Stimulated activated CD4-positive, alpha-beta T cell treated with anti-CD3 and anti-CD28 coated beads, TNF-alpha, amount 100 ng/mL, for 48 hours (primary cell): Measurements from ENCODE around the gene ACTN4.

ENCODE experiments used
- DNase-seq, 3 donors: peaks; one replicate each; pipeline ENCODE4 v3.0.0-alpha.2; 2020; ENCODE audit warnings: low read depth in 3 of 3

ACTN4 gene

GRCh38 chr19:38723990-38724854 is 76.8 kb downstream of the ACTN4 start:
- no peak for DNase-seq

GRCh38 chr19:38725469-38726283 is 78.2 kb downstream of the ACTN4 start:
- DNase-seq = no peak

- no peak for DNase-seq
Measured at GRCh38 chr19:38726284-38726673, 78.8 kb downstream of the ACTN4 start.

- no peak for DNase-seq
Measured at GRCh38 chr19:38726761-38727301, 79.4 kb downstream of the ACTN4 start.

DNA sequence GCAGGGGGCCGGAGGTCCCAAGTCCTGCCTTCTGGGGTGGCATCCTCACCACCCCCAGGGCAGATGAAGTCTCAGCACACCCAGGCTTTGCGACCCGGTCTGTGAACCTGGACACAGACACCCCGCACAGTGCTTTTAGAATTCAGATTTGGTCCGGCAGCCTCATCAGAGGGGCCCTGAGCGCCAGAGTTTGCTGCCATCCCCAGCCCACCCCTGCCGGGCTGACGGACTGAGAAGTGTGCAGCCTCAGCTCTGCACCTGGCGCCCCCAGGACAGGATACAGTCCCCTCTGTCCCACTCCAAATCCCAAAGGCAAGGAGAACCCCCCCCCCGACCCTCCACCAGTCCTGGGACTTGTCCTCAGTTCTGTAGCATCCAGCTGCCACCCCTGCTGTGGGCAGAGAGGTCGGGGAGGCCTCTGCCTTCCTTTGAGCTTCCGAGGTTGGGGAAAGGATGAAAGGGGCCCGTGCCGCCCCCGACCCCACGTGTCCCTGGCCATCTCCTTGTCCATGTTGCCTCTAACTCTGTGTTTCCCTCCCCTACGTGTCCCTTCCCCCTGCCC is 79.9 kb downstream of the ACTN4 start:
- DNase-seq = no peak

DNA sequence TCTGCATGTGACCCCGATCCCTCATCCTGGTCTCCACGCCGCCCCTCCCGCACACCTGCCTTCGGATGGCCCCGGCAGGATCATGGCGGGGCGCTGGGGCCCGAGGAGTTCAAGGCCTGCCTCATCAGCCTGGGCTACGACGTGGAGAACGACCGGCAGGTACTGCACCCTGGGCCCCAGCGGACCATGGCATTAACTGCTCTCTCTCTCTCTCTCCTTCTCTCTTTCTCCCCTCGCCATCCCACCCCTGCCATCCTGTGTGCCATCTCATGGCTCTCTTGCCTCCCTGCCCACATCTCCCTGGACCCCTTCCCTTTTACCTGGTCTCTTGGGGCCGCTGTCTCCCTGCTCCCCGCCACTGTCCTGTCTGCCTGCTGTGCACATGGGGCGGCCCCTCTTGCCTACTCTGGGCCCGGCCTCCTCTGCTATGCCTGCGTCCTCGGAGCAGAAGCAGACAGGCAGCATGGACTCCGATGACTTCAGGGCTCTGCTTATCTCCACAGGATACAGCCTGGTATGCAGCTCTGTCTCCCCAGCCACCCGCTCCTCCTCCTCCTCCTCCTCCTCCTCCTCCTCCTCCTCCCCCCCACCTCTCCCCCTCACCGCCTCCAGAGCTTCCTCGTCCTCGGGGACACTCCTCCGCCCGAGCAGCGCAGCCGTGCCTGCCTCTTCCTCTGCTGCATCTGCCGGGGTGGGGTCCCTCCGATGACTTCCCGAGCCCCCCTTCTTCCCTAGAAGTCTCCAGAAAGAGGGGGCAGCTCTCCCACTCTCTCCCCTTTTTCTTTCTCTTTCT is 80.6 kb downstream of the ACTN4 start:
- DNase-seq = no peak

GRCh38 chr19:38728752-38729541 is 81.5 kb downstream of the ACTN4 start:
- DNase-seq = no peak

DNA sequence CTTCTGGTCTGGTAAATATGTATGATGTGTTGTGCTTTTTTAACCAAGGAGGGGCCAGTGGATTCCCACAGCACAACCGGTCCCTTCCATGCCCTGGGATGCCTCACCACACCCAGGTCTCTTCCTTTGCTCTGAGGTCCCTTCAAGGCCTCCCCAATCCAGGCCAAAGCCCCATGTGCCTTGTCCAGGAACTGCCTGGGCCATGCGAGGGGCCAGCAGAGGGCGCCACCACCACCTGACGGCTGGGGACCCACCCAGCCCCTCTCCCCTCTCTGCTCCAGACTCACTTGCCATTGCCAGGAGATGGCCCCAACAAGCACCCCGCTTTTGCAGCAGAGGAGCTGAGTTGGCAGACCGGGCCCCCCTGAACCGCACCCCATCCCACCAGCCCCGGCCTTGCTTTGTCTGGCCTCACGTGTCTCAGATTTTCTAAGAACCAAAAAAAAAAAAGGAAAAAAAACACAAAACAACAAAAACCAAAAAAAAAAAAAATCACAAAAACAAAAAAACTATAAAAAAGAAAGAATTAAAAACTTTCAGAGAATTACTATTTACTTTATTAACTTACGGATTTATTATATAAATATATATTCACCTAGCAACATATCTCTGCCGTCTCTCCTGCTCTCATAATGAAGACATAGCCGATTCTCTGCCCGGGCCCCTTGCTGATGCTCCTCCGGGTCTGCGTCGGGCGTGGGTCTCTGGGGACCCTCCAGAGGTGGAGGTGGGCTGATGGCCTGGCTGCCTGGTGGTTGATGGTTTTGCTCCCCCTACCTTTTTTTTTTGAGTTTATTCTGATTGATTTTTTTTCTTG is 82.4 kb downstream of the ACTN4 start:
- DNase-seq = peak; percentile 57 to 82 (median 64)

DNA sequence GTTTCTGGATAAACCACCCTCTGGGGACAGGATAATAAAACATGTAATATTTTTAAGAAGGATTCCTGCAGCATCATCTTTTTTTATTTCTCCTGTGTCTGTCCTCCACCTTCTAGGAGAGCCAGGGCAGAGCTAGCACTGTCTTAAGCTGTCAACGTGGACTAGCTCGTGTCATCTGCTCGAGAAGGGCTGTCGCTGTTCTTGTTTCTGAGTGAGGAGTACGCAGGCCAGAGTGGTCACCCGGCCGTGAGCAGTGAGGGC is 83.0 kb downstream of the ACTN4 start:
- no peak for DNase-seq

DNA sequence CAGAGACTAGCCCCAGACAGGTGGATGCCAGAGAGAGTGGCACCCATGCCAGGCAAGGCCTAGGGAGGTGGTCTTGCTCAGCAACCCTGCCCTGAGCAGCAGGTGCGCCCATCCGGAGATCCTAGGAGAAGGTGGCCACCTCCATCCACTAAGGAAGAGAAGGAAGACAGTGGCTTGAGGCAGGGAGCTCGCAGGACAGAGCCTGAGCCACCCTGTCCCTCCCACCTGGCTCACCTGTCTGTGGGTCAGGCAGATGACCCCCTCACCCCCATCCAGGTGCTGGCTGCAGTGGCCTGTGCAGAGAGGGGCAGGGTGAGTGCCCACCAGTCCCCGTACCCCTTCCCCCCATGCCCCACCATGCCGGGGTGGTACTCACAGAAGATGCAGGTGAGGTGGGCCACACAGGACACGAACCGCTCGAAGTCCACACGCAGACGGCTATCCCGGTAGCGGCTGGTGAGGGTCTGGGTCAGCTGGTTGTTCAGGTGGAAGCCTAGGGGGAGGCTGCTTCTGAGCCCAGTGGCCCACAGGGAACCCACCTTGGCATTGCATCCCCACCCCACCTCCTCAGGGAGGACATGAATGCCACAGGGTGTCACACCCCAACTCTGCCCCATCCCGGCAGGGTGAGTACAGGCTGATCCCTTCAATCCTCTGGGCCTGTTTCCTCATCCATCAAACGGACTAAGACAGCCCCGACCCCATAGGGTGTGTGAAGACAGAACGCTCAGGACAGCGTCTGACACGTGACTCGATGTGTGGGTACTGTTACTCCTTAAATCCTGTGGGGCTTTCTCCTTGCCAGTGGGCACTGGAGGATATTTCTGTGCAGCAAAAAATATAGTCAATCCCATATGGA is 83.5 kb downstream of the ACTN4 start:
- DNase-seq = no peak

- DNase-seq = no peak
Measured at GRCh38 chr19:38731654-38732301, 84.3 kb downstream of the ACTN4 start.

- DNase-seq = no peak
Measured at GRCh38 chr19:38733241-38733492, 85.7 kb downstream of the ACTN4 start.

DNA sequence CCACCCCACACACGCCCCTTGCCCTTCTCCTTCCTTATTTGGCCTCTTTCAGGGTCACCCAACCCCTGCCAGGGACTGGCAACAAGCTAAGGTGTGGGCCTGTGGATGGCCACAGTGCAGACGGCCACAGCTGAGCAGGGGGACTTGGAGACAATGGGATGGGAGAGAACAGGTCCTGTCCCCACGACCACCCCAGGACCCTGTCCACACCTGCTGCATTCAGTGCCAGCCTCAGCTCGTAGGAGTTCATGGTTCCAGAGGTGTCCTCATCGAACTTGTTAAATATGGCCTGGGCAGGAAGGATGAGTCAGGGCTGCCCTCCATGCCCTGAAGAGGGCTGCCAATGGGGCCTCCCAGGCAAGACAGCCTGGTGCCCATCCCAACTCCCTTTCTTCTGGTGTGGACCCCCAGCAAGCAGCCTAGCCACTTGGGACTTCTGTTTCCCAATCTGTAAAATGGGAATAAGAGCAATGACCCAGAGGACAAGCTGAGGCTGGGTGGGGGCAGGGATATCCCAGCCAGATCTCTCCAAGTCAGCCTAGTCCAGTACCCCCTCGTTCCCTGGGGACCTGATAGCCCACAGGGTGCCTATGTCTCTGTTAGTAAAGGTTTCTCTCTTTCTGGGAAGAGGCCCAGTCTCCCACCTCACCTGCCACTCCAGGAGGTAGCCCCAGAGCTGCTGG is 86.2 kb downstream of the ACTN4 start:
- DNase-seq = no peak

DNA sequence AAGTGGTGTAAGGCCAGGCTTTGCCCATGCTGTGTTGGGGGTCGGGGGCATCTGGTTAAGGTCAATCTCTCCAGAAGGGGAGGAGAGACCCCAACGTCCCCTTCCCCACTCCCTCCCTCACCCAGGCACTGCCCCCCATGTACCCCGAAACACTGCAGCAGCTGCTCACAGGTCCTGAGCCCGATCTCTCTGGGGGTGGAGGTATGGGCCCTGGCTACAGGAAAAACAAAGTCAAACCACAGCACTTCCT is 86.7 kb downstream of the ACTN4 start:
- no peak for DNase-seq

DNA sequence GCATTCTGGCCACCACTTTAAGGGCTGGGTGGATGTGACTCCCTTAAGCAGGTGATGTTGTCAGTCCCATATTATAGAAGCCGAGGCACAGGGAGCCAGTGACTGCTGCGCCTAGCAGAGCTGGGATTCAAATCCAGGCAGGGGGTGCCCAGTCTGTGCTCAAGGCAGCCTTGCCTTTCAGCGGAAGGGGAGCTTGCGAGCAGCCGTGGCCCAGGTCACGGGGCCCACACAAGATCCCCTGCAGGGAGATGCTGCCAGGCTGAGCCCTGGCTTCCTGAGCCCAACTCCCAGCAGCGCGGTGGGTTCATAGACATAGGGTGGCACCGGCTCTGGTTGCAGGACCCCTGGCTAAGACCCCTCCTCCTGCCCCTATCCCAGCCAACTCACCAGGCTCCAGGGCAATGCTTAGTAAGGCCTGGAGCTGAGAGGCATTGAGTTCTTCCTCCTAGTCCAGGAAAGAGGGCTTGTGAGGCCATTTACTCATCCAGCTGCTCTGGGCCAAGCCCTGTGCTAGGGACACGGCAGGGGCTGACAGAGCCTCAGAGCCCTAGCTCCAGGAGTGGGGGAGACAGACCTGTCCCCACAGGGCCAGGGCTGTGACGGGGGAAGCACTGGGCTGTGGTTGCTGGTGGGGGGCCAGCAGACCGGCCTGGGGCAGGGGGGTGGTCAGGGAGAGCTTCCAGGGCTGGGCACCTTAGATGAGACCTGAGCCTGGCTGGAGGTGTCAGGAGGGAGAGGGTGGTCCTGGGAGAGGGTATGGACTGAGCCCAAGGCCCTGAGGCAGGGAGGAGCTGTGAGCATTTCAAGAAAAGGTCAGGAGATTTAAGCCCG is 87.2 kb downstream of the ACTN4 start:
- no peak for DNase-seq

- no peak for DNase-seq
Measured at GRCh38 chr19:38735257-38735686, 87.8 kb downstream of the ACTN4 start.

GRCh38 chr19:38736036-38736412 is 88.6 kb downstream of the ACTN4 start:
- peak in 2 of 3 donors; percentile 43 to 64 for DNase-seq
